HepG2 (cell line): Measurements from ENCODE around the gene SLC16A5. TPM values are rescaled to one million over a fixed set of nuclear protein-coding genes. Genes with fewer than 3 reads are reported as not detected.

ENCODE experiments used
- CENPX ChIP-seq: sonication (generic); formaldehyde crosslinking; IDR thresholded peaks from 2 replicates; pipeline ENCODE4 v1.9.0; 2021; ENCODE audit warnings: mild to moderate bottlenecking, missing genetic modification reagents, moderate library complexity
- DNMT3B ChIP-seq: conservative IDR thresholded peaks from 2 replicates; pipeline ENCODE4 v1.6.1; 2016; ENCODE audit warnings: missing biosample characterization, control low read depth
- HOXD1 ChIP-seq: sonication (generic); formaldehyde crosslinking; IDR thresholded peaks from 2 replicates; pipeline ENCODE4 v1.5.0; 2020; ENCODE audit warnings: missing genetic modification reagents
- JUNB ChIP-seq: sonication (generic); formaldehyde crosslinking; IDR thresholded peaks from 2 replicates; pipeline ENCODE4 v1.8.0; 2022; ENCODE audit warnings: missing genetic modification reagents, mild to moderate bottlenecking, borderline replicate concordance
- MTA3 ChIP-seq: sonication (generic); formaldehyde crosslinking; IDR thresholded peaks from 2 replicates; pipeline ENCODE4 v1.4.0; 2020; ENCODE audit warnings: missing genetic modification reagents
- POGZ ChIP-seq: sonication (generic); formaldehyde crosslinking; IDR thresholded peaks from 2 replicates; pipeline ENCODE4 v1.4.0; 2020; ENCODE audit warnings: mild to moderate bottlenecking, missing genetic modification reagents
- POLR2AphosphoS2 ChIP-seq: IDR thresholded peaks from 2 replicates; pipeline ENCODE4 v1.6.1; 2011; ENCODE audit warnings: low read depth, low read length, improper control_type of control experiment
- SMAD9 ChIP-seq: sonication (generic); formaldehyde crosslinking; IDR thresholded peaks from 2 replicates; pipeline ENCODE4 v1.5.1; 2020; ENCODE audit warnings: mild to moderate bottlenecking, missing genetic modification reagents
- SP1 ChIP-seq, 2 experiments: fragments of 450-650 bp in 1 of 2; sonication (generic) in 1 of 2; formaldehyde crosslinking in 1 of 2; IDR thresholded peaks; 2 replicates each; pipeline versions ENCODE4 v1.4.0 to v1.6.1; 2016 to 2020; ENCODE audit warnings: missing genetic modification reagents in 1 of 2
- TBL1XR1 ChIP-seq: fragments of 150-350 bp; IDR thresholded peaks from 2 replicates; pipeline ENCODE4 v1.6.1; 2014; ENCODE audit warnings: borderline replicate concordance, low read length; ENCODE audit not compliant: partially characterized antibody
- ZNF512B ChIP-seq: sonication (generic); formaldehyde crosslinking; IDR thresholded peaks from 2 replicates; pipeline ENCODE4 v1.5.1; 2020; ENCODE audit warnings: missing genetic modification reagents, mild to moderate bottlenecking, borderline replicate concordance
- ZNF546 ChIP-seq: sonication (generic); formaldehyde crosslinking; conservative IDR thresholded peaks from 2 replicates; pipeline ENCODE4 v1.8.1; 2023; ENCODE audit warnings: mild to moderate bottlenecking, missing genetic modification reagents
- ZNF7 ChIP-seq: IDR thresholded peaks from 2 replicates; pipeline ENCODE4 v1.6.1; 2016; ENCODE audit warnings: missing biosample characterization, missing genetic modification reagents
- ZNF772 ChIP-seq: sonication (generic); formaldehyde crosslinking; IDR thresholded peaks from 2 replicates; pipeline ENCODE4 v1.5.0; 2020; ENCODE audit warnings: mild to moderate bottlenecking, missing genetic modification reagents
- ZNF790 ChIP-seq: sonication (generic); formaldehyde crosslinking; IDR thresholded peaks from 2 replicates; pipeline ENCODE4 v1.8.0; 2022; ENCODE audit warnings: missing genetic modification reagents, mild to moderate bottlenecking, borderline replicate concordance
- polyA plus RNA-seq, 8 experiments: library from polyadenylated mRNA; depleted of rRNA in 3 of 8; stranded (reverse) in 7 of 8; unstranded in 1 of 8; fragments of >200 nt; fragmentation: Illumina TruSeq in 4 of 8; extraction: Trizol in 4 of 8; gene quantifications; 2 replicates each; pipeline versions ENCODE4 v1.2.1 to v1.2.3, GENCODE V29; 2011 to 2016; ENCODE audit warnings: low read depth in 4 of 8, missing spikeins in 1 of 8, mixed read lengths in 1 of 8; ENCODE audit not compliant: insufficient read depth in 1 of 8
- total RNA-seq, 5 experiments: library from RNA; depleted of rRNA; stranded (reverse); fragments of >200 nt; fragmentation: Illumina TruSeq; extraction: Trizol; gene quantifications; 2 replicates each; pipeline ENCODE4 v1.2.3, GENCODE V29; 2016; ENCODE audit warnings: low read depth in 1 of 5
- TF ChIP-seq, protein P1 (sequence below): sonication (generic); formaldehyde crosslinking; IDR thresholded peaks from 2 replicates; pipeline ENCODE4 v1.4.0; 2020; ENCODE audit warnings: missing genetic modification reagents
- TF ChIP-seq, protein P2 (sequence below): sonication (generic); formaldehyde crosslinking; IDR thresholded peaks from 2 replicates; pipeline ENCODE4 v1.5.0; 2020; ENCODE audit warnings: missing genetic modification reagents

Gene SLC16A5
- total and polyA plus RNA-seq, 2 of the 13 experiments (the other 11 are each of a cell fraction or from before 2014, with no cell fraction given), result 0.69 to 5.6 TPM

- TF ChIP-seq ZNF512B (CRISPR knock-in tag) (no peak), MTA3 (CRISPR knock-in tag) (no peak), ZNF7 (CRISPR knock-in tag) (no peak), CENPX (no peak), ZNF772 (CRISPR knock-in tag) (peak; percentile 44; the same call in 1 of the 2 replicates), ZNF790 (CRISPR knock-in tag) (peak; percentile 88; the same call in 1 of the 2 replicates), HOXD1 (CRISPR knock-in tag) (no peak), JUNB (no peak), POGZ (peak; percentile 96), POLR2AphosphoS2 (peak; percentile 95; the same call in 1 of the 2 replicates), TBL1XR1 (peak; percentile 88), DNMT3B (CRISPR knock-in tag) (0 out of 2 replicates have a peak, but pooled peaks have one; percentile 69), SP1 (IDR thresholded peaks at IDR 0.05) (no peak), SP1 (CRISPR knock-in tag; IDR thresholded peaks at IDR 0.05) (peak; percentile 71), ZNF546 (CRISPR knock-in tag) (peak; percentile 91), SMAD9 (no peak)
- TF ChIP-seq, protein P1, sequence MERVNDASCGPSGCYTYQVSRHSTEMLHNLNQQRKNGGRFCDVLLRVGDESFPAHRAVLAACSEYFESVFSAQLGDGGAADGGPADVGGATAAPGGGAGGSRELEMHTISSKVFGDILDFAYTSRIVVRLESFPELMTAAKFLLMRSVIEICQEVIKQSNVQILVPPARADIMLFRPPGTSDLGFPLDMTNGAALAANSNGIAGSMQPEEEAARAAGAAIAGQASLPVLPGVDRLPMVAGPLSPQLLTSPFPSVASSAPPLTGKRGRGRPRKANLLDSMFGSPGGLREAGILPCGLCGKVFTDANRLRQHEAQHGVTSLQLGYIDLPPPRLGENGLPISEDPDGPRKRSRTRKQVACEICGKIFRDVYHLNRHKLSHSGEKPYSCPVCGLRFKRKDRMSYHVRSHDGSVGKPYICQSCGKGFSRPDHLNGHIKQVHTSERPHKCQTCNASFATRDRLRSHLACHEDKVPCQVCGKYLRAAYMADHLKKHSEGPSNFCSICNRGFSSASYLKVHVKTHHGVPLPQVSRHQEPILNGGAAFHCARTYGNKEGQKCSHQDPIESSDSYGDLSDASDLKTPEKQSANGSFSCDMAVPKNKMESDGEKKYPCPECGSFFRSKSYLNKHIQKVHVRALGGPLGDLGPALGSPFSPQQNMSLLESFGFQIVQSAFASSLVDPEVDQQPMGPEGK (CRISPR knock-in tag), result peak; percentile 59; the same call in 1 of the 2 replicates
- TF ChIP-seq, protein P2, sequence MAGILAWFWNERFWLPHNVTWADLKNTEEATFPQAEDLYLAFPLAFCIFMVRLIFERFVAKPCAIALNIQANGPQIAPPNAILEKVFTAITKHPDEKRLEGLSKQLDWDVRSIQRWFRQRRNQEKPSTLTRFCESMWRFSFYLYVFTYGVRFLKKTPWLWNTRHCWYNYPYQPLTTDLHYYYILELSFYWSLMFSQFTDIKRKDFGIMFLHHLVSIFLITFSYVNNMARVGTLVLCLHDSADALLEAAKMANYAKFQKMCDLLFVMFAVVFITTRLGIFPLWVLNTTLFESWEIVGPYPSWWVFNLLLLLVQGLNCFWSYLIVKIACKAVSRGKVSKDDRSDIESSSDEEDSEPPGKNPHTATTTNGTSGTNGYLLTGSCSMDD (CRISPR knock-in tag), result no peak
These were observed 66.7 kb downstream of the SLC16A5 start, which contains the start of gene JPT1 (continued) for GRCh38 chr17:75154195-75155106.
